ENCODE results near the gene ALDH3A2.
A peak's percentile ranks its signal among the peaks of the same experiment; 100 is the strongest.

ALDH3A2 gene

DNA sequence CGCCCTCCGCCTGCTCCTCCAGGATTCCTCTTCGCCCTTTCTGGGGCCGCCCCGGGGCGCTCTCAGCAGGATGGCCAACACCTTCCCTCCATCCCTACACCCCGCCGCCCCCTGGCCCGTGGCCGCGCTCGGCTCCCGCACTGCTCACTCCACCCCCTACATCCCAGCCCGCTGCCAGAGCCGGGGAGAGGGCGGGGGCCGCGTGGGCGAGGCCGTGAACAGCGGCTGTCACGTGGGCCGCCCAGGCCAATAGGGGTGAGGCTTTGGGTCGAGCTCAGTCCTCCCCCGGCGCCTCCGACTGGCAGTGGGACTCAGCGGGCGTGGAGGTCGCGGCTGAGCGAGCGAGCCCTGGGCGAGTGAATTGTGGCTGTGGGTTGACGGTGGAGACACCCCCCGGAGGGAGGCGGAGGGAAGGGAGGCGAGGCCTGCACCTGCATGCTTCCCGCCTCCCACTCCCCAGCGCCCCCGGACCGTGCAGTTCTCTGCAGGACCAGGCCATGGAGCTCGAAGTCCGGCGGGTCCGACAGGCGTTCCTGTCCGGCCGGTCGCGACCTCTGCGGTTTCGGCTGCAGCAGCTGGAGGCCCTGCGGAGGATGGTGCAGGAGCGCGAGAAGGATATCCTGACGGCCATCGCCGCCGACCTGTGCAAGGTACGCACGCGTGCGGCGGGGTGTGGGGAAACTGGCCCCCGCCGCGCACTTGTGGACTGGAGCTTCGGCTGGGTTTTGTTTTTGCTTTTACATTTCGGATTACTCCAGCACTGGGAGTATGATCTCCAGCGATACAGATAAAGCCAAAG, at the start of gene ALDH3A2:
ALDH3A2 (plus strand) TSS at position 277 of the 799 bp plus-strand sequence; CDS start at position 498, 221 bp downstream.
- peak; percentile 92 for DNase-seq (ENCODE audit: low read depth)

DNA sequence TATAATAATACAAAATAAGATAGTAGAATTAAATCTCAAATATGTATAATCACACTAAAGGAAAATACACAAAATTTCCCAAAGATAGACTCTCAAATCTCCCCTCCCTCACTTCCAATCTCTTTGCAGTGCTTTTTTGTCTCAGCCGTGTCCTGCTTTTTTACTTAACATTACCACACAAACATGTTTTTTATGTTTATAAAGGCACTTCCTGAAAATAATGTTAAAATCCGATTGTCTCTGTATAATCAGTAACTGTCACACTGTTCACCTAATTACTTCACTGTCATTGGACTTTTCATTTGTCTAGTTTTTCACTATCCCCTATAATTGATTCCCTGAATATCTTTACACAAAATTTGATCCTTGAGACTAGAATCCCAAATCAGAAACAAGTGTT, 38.2 kb upstream of the ALDH3A2 start:
- DNase-seq (ENCODE audit: low read depth) = no peak

DNA sequence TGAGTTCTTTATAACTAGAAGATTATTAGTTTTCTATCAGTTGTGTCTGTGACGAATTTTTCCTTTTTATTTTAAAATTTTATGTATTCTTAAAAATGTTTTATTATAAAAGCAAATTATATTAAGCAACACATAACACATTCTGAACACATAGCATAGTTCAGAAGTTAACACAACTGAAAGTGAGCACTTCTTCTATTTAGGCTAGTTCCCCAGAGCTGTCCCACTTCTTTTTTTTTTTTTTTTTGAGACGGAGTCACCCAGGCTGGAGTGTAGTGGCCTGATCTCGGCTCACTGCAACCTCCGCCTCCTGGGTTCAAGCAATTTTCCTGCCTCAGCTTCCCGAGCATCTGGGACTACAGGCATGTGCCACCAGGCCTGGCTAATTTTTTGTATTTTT, 37.7 kb upstream of the ALDH3A2 start:
- DNase-seq (ENCODE audit: low read depth) = no peak

DNA sequence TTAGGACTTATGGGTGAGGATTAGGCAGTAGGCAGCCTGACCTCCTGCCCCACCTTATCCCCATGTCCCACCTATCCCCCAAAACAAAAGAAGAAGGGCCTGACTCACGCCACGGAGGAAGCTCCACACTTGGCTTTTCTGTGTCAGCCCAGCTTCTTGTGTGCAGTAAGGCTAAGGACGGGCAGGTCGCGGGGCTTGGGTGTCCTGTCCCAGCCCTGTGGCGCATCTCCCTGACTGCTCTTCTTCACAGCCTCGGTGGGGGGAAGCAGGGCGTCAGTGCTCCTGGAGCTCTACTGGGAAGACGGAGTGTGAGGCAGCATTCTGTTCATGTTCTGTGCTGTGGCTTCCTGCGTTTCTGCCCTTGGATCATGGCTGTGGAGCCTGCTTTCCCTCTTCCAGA, 34.6 kb upstream of the ALDH3A2 start:
- DNase-seq (ENCODE audit: low read depth) = no peak

DNA sequence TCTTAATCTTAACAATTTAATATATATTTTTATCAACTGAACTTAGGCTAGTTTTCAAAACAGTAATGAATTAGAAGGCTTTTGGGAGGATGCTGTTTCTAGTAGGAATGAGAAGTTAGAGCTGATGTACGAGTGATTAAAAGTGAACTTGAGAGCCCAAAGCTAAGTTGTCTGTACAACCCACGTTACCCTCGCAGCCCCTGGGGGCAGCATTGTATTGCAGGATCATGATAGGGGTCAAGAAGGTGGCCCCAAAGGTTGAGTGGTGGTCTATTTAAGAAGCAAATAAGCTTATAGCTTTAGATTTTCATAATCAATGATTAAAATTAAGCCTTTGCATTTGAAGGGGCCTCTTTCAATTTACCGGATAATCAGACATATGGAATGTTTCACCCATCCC, 33.7 kb upstream of the ALDH3A2 start:
- no peak for DNase-seq (ENCODE audit: low read depth)

DNA sequence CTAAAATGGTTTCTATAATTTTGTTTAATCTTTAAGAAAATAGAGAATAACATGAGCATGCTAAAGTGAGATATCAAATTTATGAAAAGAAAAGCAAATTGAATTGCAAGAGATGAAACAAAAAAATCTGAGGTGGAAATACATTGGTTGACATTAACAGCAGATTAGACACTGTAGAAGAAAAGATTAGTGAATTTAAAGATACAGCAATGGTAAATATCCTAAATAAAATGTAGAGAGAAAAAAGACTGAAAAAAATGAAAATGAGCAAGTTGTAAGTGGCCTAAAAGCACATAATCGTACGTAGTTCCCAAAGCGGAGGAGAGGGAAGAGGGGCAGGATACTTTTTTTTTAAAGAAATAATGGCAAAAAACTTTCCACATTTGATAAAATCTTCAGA, 30.5 kb upstream of the ALDH3A2 start:
- no peak for DNase-seq (ENCODE audit: low read depth)

DNA sequence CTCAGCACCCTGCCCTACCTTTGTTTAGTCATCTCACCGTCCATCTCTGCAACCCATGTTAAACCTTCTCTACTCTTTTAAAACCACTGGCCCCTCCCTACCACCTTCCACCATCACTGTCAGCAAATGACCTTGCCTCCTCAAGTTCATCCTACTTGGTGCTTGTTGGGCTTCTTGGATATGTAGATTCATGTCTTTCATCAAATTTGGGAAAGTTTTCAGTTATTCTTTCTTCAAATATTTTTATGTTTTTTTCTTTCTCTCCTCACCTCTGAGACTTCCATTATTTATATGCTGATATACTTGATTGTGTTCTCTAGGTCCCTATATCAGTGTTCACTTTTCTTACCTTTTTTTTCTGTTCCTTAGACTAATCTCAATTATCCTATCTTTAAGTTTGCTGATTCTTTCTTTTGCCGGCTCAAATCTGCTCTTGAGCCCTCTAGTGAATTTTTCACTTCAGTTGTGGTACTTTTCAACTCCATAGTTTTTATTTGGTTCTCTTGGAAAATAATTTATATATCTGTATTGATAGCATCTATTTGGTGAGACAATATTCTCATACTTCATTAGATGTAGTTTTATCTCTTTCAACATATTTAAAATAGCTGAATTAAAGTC, 28.7 kb upstream of the ALDH3A2 start:
- no peak for DNase-seq (ENCODE audit: low read depth)

DNA sequence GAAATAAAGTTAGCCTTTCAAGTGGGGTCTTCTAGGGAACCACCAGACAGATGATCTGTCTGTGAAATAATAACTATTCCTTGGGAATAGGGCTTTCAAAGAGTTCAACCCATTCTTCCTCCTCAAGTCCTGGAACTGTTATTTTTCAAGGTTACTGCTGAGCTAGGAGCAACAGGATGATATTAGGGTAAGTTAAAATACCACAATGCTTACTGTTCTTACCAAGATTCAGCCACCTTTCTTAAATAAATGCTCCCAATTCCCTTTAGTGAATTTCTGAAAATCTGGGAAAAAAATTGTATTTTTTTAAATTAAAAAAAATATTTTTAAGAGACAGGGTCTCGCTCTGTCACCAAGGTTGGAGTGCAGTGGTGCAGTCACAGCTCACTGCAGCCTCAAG, 26.9 kb upstream of the ALDH3A2 start:
- no peak for DNase-seq (ENCODE audit: low read depth)

DNA sequence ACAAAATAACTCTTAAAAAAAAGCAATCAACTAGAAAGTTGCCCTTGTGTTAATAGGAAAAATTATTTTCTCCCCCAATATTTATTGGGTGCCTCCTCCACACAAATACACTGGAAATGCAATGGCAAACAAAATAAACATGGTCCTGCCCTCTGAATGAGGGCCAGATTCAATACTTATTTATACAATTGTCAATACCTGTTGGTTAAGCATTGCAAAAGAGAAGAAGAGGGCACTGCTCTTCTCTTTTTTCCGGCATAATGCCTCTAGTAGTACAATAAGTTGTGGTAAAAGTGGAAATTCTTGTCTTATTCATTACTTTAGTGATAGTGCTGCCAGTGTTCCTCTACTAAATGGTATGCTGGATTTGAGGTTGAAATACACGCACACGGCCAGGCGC, 22.5 kb upstream of the ALDH3A2 start:
- no peak for DNase-seq (ENCODE audit: low read depth)

DNA sequence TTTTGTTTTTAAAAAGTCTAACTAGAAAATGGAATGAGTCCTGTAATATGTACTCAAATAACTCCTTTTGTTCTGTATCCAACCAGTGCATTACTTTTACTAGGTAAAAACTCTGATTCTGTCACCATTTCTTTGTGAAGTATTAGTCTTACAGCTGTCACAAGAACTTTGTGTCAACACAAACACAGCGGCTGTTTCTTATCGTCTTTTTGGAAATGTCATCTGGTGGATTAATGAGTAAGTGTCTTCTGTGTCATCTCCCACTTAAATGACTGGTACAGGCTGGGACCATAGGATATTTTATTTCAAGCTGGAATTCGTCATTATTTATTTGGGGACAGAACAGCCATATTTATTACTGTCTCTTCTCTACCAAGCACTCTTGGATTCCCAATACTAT, 19.1 kb upstream of the ALDH3A2 start:
- DNase-seq (ENCODE audit: low read depth) = no peak

DNA sequence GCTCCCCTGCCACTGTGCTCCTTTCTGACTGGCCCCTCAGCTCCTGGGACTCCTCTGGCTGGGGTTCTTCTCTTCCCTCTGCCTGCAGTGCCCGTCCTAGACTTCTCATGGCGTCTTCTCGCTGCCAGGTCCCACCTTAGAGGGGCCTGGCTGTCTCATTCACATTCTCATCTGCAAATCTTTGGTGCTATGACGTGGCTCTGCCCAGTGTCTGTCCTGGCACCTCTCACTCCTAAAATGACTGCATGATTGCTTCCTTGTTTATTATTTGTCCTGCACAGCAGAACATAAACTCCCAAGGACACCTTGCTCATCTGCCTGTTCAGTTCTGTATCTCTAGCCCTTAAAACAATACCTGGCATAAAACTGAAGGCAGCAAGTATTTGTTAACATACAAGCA, 18.5 kb upstream of the ALDH3A2 start:
- DNase-seq (ENCODE audit: low read depth) = no peak

DNA sequence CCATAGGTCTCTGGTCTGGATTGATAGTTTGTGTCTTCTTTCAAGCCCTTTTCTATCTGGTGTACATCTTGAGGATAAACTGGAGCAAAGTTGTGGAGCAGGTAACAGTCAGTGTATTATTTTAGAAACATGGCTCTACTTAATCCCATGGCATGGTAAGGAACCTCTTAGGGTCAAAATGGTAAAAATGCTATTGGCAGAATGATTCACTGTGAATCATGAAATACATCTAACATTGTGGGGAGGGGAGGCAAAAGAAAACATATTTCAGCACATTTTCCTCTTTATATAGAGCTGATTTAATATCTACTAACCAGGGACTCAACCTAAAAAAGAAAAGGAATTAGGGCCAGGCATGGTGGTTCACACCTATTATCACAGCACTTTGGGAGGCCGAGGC, 17.9 kb upstream of the ALDH3A2 start:
- DNase-seq (ENCODE audit: low read depth) = no peak

DNA sequence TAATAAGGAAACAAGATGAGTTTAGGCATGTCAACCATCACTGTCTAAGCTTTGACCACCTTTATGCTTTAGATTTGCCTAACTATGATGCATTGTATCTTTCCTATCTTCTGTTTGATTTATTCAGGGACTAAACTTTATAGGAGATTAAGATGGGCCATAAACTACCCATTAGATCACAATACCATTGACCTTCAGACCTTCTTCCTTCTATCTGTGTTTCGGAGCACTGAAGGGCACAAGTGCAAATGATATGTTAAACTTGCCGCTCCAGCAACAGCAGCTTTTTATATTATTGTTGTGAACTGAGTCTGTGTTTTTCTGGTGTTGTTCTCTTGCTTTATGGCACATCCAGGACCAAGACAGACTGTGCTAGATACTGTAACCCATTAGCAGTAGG, 16.6 kb upstream of the ALDH3A2 start:
- DNase-seq (ENCODE audit: low read depth) = no peak

DNA sequence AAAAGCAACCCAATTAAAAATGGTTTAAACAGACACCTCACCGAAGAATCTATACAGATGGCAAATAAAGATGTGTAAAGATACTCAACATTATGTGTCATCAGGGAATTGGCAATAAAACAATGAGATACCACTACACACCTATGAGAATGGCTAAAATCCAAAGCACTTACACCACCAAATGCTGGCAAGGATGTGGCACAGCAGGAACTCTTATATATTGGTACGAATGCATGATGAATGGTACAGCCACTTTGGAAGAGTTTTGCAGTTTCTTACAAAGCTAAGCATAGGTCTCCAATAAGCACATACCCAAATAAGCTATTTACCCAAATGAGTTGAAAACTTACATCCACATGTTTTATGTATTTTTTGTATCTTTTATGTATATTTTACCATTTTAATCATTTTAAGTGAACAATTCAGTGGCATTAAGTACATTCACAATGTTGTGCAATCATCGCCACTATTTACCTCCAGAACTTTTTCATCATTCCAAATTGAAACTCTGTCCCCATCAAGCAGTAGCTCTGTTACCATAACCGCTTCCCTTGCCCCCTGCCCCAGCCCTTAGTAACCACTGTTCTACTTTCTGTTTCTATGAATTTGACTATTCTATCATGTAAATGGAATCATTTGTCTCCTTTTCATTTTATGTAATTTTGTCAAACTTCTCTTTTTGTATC, 6.7 kb upstream of the ALDH3A2 start:
- DNase-seq (ENCODE audit: low read depth) = no peak

DNA sequence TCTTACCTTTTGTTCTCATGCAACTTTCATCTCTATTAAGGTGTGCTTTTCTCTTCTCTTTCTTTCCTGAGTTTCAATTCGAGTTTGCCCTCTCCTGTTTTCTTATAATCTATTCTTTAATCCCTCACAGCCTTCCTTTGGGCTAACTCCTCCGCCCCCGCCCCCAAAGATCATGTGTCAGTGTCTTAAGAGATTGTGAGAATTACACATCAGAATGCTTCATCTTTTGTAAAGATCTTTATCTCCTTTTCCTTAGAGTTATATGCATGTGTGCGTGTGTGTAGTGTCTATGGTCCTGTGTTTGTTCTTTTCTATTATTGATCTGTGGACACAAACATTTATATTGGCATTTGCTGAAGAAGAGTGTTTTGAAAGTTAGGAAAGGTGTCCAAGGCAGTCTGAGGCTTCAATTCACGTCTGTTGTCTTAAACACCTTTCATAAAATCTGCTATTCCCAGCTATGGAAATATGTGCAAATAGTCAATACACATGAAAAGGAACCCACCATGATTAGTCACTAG, 6.1 kb upstream of the ALDH3A2 start:
- no peak for DNase-seq (ENCODE audit: low read depth)

DNA sequence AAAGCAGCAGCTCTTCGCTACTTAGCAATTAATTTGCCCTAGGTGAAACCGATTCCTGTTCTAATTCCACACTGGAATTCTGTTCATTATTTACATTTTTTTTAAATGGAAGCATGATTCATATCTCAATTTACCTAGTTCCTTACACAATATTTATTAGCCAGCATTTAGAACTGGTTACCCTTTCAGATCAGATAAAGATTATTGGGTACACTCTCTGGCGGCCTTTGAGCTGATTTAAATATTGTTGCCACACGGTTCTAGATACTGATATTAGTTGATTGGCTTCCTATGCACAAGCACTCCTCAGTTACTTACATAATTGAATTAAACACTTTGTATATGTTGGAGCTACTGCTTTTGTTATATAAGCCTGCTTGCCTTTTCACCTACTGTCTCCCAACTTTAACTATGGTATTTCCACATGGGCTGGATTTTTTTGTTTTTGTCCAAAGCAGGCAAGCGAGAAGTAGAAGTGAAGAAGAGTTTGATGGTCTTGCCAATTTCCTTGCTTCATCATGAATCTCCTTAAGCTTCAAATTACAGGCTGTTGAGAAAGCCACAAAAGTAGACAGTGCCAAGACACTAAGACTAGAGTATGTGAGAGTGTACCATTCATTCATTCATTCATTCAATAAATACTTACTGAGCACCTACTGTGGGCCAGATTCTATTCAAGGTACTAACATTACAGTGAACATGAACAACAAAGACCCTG, 3.9 kb upstream of the ALDH3A2 start:
- DNase-seq (ENCODE audit: low read depth) = no peak

DNA sequence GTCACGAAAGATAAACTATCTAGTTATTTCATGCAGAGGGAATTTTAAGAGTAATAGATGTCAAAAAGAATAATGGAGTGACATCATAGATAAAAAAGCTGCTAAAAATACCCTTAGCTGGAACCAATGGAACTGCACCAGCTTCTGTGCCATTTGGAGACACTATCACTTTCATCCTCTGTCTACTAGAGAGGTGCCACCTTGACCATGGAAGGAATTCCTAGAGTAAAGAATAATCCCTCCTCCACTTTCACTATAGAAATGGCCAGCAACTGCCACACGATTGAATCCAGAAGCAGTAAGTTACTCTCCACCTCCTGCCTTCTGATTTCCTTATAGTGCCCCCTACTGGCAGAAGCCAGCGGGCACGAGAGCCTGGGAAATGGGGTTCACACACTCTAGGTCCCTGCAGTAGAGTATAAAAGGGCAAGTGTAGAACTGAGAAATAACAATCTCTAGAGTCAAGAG, 2.8 kb upstream of the ALDH3A2 start:
- no peak for DNase-seq (ENCODE audit: low read depth)

DNA sequence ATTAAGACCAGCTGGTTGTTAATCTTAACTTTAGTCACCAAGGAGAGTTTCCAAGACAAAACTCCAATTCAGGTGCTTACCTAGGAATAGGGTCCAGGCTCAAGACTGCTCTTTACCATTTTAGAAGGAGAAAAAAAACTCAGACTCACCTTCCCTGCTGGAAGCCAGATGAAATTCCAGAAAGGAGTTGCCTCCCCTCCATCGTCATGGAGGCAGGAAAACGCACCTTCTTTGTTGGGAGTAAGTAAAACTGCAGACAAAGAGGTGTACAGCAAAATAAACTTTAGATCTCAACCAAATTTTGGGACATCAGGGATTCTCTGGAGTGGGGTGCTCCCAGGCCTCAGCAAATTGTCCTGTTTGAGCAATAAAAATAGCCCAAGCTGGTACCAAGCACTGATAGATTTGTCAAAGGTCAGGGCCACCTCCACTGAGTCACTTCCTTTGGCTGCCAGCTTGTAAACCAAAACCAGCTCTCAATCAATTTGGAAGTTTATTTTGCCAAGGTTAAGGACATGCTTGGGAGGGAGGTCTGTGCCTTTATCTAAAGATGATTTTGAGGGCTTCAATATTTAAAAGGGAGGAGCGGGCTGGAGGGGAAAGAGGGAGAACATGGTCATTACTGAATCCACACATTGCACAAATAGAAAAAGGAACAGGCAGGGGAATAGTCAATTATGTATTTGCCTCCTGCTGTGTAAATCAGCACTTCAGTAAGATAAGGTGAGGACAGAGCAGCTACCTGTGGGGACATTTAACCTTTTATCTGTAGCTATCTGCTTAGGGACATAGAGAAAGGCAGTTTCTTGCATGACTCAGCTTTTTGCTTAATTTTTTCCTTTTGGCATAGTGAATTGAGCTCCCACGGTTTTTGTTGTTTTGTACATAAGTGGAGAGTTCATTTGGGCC, 1.5 kb upstream of the ALDH3A2 start:
- DNase-seq (ENCODE audit: low read depth) = no peak

DNA sequence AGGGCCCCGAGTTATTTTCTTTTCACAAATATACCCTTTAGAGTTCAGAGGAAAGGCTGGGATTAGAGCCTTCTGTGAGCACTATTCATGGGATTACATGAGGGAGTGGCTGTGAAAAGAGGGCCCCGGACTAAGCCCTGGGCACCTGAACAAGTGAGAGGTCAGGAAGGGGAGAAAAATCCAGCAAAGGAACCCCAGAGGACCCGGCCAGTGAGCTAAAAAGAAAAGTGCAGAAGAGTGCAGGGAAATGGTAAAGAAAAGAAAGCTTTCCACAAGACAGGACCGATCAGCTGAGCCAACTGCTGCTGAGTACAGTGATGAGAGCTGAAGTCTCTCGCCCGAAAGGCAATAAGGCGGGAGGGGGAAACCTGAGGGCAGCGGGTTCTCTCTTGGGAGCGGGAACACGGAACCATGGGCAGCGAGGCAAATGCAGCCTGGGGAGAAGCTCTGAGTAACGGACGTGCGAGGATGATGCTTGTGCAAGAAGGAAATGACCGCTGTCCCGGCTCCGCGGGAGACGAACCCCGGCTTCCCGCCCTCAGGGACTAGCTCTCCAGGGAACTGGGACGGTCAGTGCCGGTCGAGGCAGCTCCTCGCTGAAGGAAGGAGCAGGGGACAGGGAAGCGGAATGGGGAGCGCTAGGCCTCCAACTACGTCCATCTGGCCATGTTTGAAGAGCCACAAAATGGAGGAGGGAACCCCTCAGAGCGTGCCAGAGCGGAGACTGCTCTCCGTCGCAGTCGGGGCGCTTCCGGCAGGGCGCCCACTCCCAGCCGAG, 665 bp upstream of the ALDH3A2 start:
- DNase-seq (ENCODE audit: low read depth) = no peak

DNA sequence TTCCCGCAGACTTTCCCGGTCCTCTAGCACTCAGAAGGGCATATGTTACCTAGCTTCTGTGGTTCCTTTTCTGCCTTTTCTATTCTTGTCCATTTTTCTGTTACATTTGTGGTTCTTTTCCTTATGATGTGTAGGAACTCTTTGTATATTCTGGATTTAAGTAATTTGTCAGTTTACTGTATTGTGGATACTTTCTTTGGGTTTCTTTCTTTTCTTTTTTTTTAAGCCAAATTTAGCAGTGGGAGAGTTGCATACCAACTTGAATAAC, 657 bp downstream of the ALDH3A2 start:
- no peak for DNase-seq (ENCODE audit: low read depth)

DNA sequence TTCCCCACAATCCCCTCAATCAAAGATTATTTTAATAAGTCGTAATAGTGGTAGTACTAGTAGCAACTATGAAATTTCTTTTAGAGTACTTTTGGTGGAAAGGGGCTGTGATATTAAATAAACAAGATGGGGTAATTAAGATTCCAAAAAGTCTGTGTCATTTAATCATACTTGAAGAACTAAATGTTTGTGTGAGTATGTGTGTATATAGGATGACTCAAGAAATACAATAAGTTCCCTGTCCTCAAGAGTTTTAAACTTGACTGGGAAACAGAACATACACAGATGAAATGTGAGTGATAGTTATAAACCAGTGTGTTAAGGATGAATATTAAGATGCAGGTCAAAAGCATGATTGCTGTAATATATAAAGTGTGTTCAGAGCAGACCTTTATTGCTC, 2.3 kb downstream of the ALDH3A2 start:
- no peak for DNase-seq (ENCODE audit: low read depth)

Measured in T-helper 22 cell (primary cell).